BJ (cell line): ENCODE measurements around the gene SCN3B. TPM values are rescaled to one million over a fixed set of nuclear protein-coding genes. Genes with fewer than 3 reads are reported as not detected.

Source experiments
- CTCF ChIA-PET: fragments of 350-600 bp; formaldehyde crosslinking; extraction: SDS; loops from one replicate; lab custom pipeline; 2021; ENCODE audit warnings: antibody characterized with exemption, inconsistent platforms; lab: Yijun Ruan, JAX
- POLR2A ChIA-PET: fragments of 300-600 bp; sonication (Branson Sonifier 250); formaldehyde crosslinking; extraction: SDS; loops from one replicate; lab custom pipeline; 2021; ENCODE audit warnings: antibody characterized with exemption; lab: Charles Lee
- DNase-seq: peaks from one replicate; pipeline ENCODE4 v3.0.0-alpha.2; 2011; ENCODE audit warnings: low read depth
- H3K27me3 ChIP-seq: 2 replicates; pipeline ENCODE4 v1.6.0; 2011; ENCODE audit warnings: low read length; ENCODE audit not compliant: control insufficient read depth, insufficient read depth
- H3K36me3 ChIP-seq: 2 replicates; pipeline ENCODE4 v1.5.1; 2011; ENCODE audit warnings: low read length; ENCODE audit not compliant: control insufficient read depth, insufficient read depth
- H3K4me3 ChIP-seq: 2 replicates; pipeline ENCODE4 v1.5.1; 2011; ENCODE audit warnings: low read depth, mild to moderate bottlenecking, control low read depth, low read length
- CTCF ChIP-seq: IDR thresholded peaks from 2 replicates; pipeline ENCODE4 v1.5.1; 2011; ENCODE audit warnings: low read depth, mild to moderate bottlenecking, control low read depth, inconsistent platforms, low read length, moderate library complexity; ENCODE audit not compliant: insufficient read depth
- polyA plus RNA-seq: library from polyadenylated mRNA; depleted of rRNA; stranded (reverse); fragments of >200 nt; gene quantifications from 2 replicates; pipeline ENCODE4 v1.2.3, GENCODE V29; 2011

Gene SCN3B
- polyA plus RNA-seq, 1 experiment: 0.18 TPM

- Histone ChIP-seq H3K27me3 (peaks cover 6% of the 10 kb centered on the region; the same call in 1 of the 2 replicates), H3K36me3 (no peaks in the 10 kb centered on the region), H3K4me3 (no peak overlapping the region)
- no peak for TF ChIP-seq CTCF
- ChIA-PET CTCF (interaction anchor here (1.2 to 1.9 kb wide), 5 partner anchors 13 to 104 kb away, joined by 3 to 6 read pairs (median 4); no protein-coding TSS in a partner anchor), POLR2A (no interaction called here)
- no peak for DNase-seq
These were observed 30.2 kb upstream of the SCN3B start for GRCh38 chr11:123684601-123685000.

GRCh38 chr11:123683428-123684170 is 29.2 kb upstream of the SCN3B start:
- Histone ChIP-seq H3K27me3 (peaks cover 6% of the 10 kb centered on the region; the same call in 1 of the 2 replicates), H3K36me3 (no peaks in the 10 kb centered on the region), H3K4me3 (no peak overlapping the region)
- no peak for DNase-seq
- CTCF ChIA-PET: interaction anchor here (0.6 to 1.9 kb wide), 2 partner anchors 27 to 984 kb away, joined by 3 to 6 read pairs; no protein-coding TSS in a partner anchor
- POLR2A ChIA-PET: no interaction called here
- no peak for TF ChIP-seq CTCF

GRCh38 chr11:123682696-123683410 is 28.4 kb upstream of the SCN3B start:
- no peaks in the 10 kb centered on the region for H3K36me3 ChIP-seq
- no peak for DNase-seq
- TF ChIP-seq CTCF: no peak
- H3K4me3 ChIP-seq: no peak overlapping the region
- CTCF ChIA-PET: interaction anchor here (0.6 to 1.9 kb wide), 2 partner anchors 28 to 983 kb away, joined by 3 to 6 read pairs; no protein-coding TSS in a partner anchor
- POLR2A ChIA-PET: no interaction called here
- H3K27me3 ChIP-seq: peaks cover 6% of the 10 kb centered on the region

- DNase-seq: no peak
- TF ChIP-seq CTCF: no peak
- no peaks in the 10 kb centered on the region for H3K36me3 ChIP-seq
- ChIA-PET POLR2A (no interaction called here), CTCF (interaction anchor here (1.2 to 1.3 kb wide), 2 partner anchors 27 to 91 kb away, joined by 3 read pairs; no protein-coding TSS in a partner anchor)
- peaks cover 3% of the 10 kb centered on the region for H3K27me3 ChIP-seq
- H3K4me3 ChIP-seq: no peak overlapping the region
These were observed 26.6 kb upstream of the SCN3B start for GRCh38 chr11:123681030-123681429.

- ChIA-PET CTCF (interaction anchor here (1.1 to 1.8 kb wide), 4 partner anchors 29 to 99 kb away, joined by 3 to 7 read pairs (median 3); no protein-coding TSS in a partner anchor), POLR2A (interaction anchor here (0.6 kb wide), 1 partner anchor 391 kb away, joined by 3 read pairs; no protein-coding TSS in a partner anchor)
- no peaks in the 10 kb centered on the region for H3K36me3 ChIP-seq
- DNase-seq: no peak
- H3K27me3 ChIP-seq: no peaks in the 10 kb centered on the region; the same call in 1 of the 2 replicates
- no peak overlapping the region for H3K4me3 ChIP-seq
- TF ChIP-seq CTCF: no peak
These were observed 23.8 kb upstream of the SCN3B start for GRCh38 chr11:123678246-123678645.
